Ectodermal cell (in vitro differentiated cells): ENCODE results near the gene IGSF10.

Experiments
- H3K27ac ChIP-seq: 2 replicates; pipeline ENCODE4 v1.7.0; 2013; ENCODE audit warnings: mild to moderate bottlenecking, low read depth, low read length; ENCODE audit not compliant: insufficient read depth, poor library complexity, severe bottlenecking
- H3K27me3 ChIP-seq: 2 replicates; pipeline ENCODE4 v1.7.0; 2013; ENCODE audit warnings: mild to moderate bottlenecking, low read length; ENCODE audit not compliant: insufficient read depth, control insufficient read depth, poor library complexity, severe bottlenecking
- H3K36me3 ChIP-seq: one replicate; pipeline ENCODE4 v1.7.0; 2013; ENCODE audit warnings: low read length; ENCODE audit not compliant: control insufficient read depth, insufficient read depth
- H3K4me1 ChIP-seq: one replicate; pipeline ENCODE4 v1.7.0; 2013; ENCODE audit warnings: low read length; ENCODE audit not compliant: control insufficient read depth, insufficient read depth
- H3K4me3 ChIP-seq: 2 replicates; pipeline ENCODE4 v1.7.0; 2013; ENCODE audit warnings: low read depth, low read length, control low read depth; ENCODE audit not compliant: insufficient read depth
- H3K9me3 ChIP-seq: 2 replicates; pipeline ENCODE4 v1.7.0; 2013; ENCODE audit warnings: mild to moderate bottlenecking, low read length, moderate library complexity; ENCODE audit not compliant: control insufficient read depth
- WGBS, 2 experiments: methylation state at CpG; one replicate each; pipeline ENCODE4 v1.1.7; 2013; ENCODE audit warnings: missing lambda C conversion rate in 2 of 2; 5-methylcytosine and 5-hydroxymethylcytosine counted together

The IGSF10 gene

DNA sequence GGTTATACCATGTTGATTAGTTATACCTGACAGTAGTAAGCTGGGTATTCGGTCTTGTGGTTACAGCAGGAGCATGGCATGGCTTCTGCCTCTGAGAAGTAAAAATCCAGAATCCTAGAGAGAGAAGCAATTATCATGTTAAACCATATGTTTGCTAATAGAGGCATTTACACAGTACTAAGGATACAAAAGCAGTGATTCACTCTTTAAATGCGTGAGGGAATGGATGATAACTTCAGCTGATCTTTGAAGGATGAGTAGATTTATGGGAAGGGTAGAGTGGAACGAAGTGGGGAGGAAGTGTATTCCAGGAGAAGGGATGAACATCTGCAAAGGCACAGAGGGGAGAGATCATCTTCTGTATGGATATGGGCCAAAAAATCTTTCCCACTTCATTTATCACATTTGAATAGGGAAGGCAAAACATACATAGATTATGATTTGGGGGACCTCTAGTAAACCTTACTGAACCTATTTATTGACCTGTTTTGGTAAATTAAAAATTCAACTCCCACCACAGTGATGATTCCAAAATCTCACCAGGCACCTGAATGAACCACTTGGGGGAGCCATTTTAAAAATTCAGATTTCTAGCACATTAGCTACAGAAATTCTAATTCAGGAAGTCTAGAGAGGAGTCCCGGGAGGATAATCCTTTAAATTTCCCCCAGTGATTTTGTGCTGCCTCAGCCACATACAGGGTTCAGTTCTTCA, 35.1 kb downstream of the IGSF10 start:
- WGBS, 2 experiments, result 74 to 77% methylated on average over 4 of the region's 4 CpGs
- no peaks in the 10 kb centered on the region for H3K36me3 ChIP-seq
- no peak overlapping the region for H3K4me3 ChIP-seq

DNA sequence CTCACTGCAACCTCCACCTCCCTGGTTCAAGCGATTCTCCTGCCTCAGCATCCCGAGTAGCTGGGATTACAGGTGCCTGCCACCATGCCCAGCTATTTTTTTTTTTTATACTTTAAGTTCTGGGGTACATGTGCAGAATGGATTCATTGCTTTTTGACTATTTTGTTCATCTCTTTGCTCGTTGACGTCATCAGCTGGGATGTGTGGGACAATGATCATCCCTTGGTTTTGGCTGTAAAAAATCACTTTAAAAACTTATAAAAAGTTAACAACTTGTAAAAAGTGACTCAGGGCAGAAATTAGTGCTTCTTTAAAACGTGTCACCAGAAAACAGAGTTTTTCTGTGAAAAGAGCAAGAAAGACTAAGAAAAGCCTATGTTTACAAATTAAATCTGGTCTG, 37.8 kb downstream of the IGSF10 start:
- Histone ChIP-seq H3K4me1 (no peaks in the 10 kb centered on the region), H3K27me3 (no peaks in the 10 kb centered on the region)
- 88 to 96% methylated on average over 5 of the region's 5 CpGs for WGBS, 2 experiments

More for the DNA sequence above, 35.1 kb downstream of the IGSF10 start:
- Histone ChIP-seq H3K27me3 (no peaks in the 10 kb centered on the region), H3K9me3 (no peaks in the 10 kb centered on the region), H3K4me1 (no peaks in the 10 kb centered on the region), H3K27ac (no peak overlapping the region)

DNA sequence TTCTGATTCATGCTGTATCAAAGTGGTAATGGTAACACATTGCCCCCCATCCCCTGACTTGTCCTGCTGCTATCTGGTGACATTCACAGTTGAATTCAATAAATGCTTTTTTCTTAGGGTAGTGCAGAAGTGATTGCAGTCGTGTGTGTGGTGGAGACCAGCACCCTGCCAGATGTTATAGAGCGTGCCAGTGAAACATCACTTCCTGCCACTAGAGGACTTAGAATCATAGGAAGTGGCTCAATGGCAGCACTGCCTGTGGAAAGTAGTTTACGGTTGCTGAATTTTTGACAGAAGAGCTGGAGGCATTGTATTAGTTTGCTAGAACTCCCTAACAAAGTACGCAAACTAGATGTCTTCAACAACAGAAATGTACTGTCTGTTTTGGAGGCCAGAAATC, 38.9 kb downstream of the IGSF10 start:
- Histone ChIP-seq H3K27me3 (no peaks in the 10 kb centered on the region), H3K36me3 (no peaks in the 10 kb centered on the region), H3K4me1 (no peaks in the 10 kb centered on the region), H3K27ac (no peak overlapping the region), H3K4me3 (no peak overlapping the region), H3K9me3 (no peaks in the 10 kb centered on the region)
- 91% methylated on average over 4 of the region's 4 CpGs for WGBS, 2 experiments

More for the DNA sequence above, 37.8 kb downstream of the IGSF10 start:
- Histone ChIP-seq H3K36me3 (no peaks in the 10 kb centered on the region), H3K27ac (no peak overlapping the region), H3K9me3 (no peaks in the 10 kb centered on the region), H3K4me3 (no peak overlapping the region)

DNA sequence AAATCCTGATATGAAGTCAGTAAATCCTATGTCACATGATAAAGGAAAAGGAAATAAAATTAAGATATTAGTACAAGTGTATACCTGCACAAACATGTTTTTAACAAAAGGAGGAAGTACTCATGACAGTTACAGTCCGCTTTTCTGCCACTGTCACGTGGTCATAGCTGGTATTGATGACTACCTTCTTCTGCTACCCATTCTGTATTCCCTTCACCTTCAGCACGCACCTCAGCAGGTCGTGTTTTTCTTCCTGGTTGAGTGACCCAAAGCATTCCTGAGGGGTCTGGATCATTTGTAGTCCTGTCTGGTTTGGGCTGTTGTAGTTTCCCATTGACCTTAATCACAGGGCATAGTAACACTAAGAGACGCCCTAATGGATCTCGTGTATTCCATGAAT, 41.1 kb downstream of the IGSF10 start:
- Histone ChIP-seq H3K36me3 (no peaks in the 10 kb centered on the region), H3K4me1 (no peaks in the 10 kb centered on the region), H3K27ac (no peak overlapping the region), H3K4me3 (no peak overlapping the region), H3K27me3 (no peaks in the 10 kb centered on the region), H3K9me3 (no peaks in the 10 kb centered on the region)
- 82 to 85% methylated on average over 5 to 6 of the region's 6 CpGs for WGBS, 2 experiments

DNA sequence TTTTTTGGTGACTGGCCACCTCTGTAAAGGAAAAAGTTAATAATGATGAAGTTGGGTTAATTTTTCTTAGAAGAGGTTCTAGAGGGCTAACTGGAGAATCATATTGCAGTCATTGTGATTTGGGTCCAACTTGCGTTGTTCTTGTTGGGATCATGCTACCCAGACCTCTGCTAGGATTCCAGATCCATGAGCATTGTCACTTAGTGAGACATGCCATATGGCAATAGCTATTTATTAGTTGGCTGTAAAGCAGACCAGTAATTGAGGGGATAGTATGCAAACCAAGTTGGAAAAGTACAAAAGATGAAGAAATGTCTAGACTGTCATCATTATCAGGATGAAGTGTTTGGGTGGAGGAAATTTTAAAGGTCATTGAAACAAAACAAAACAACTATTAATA, 45.6 kb downstream of the IGSF10 start:
- H3K4me1 ChIP-seq, result no peaks in the 10 kb centered on the region
- H3K27ac ChIP-seq, result no peak overlapping the region
- 96 to 100% methylated on average over 1 of the region's 1 CpG for WGBS, 2 experiments
- no peak overlapping the region for H3K4me3 ChIP-seq
- no peaks in the 10 kb centered on the region for H3K9me3 ChIP-seq
- no peaks in the 10 kb centered on the region for H3K36me3 ChIP-seq
- H3K27me3 ChIP-seq, result no peaks in the 10 kb centered on the region

DNA sequence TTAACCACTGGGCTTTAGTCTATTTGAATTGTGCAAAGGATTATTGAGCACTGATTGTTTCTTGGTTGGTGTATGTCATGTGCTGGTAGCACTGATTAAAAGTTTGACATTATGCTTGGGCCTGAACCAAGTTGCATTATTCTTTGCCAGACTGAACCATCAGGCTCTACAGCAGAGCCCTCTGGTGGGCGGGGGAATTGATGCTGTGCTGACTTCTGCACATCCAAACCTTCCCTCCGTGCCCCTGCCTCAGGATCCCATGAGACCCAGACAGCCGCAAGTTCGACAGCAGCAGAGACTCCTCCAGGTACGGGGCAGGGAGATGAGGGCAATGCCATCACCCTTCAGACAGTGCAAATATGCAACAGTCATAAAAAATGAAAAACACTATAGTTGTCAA, 47.9 kb downstream of the IGSF10 start:
- Histone ChIP-seq H3K4me3 (no peak overlapping the region), H3K36me3 (no peaks in the 10 kb centered on the region), H3K27me3 (no peaks in the 10 kb centered on the region), H3K9me3 (no peaks in the 10 kb centered on the region), H3K27ac (no peak overlapping the region), H3K4me1 (no peaks in the 10 kb centered on the region)
- WGBS, 2 experiments, result 87 to 93% methylated on average over 5 of the region's 5 CpGs
